Progenitor cell of endocrine pancreas (in vitro differentiated cells): ENCODE measurements around the gene SYT2. TPM values are rescaled to one million over a fixed set of nuclear protein-coding genes. Genes with fewer than 3 reads are reported as not detected.
A peak's percentile ranks its signal among the peaks of the same experiment; 100 is the strongest.

Source experiments
- DNase-seq: peaks from one replicate; pipeline ENCODE4 v3.0.0; 2021; ENCODE audit warnings: low spot score; ENCODE audit not compliant: unreplicated experiment
- H3K27ac Mint-ChIP-seq: 2 replicates; pipeline ENCODE4 v1.8.0; 2021; ENCODE audit warnings: mild to moderate bottlenecking, moderate library complexity, mixed read lengths
- H3K27me3 Mint-ChIP-seq: 2 replicates; pipeline ENCODE4 v1.8.0; 2021; ENCODE audit warnings: mixed read lengths
- H3K36me3 Mint-ChIP-seq: 2 replicates; pipeline ENCODE4 v1.8.0; 2022; ENCODE audit warnings: mixed read lengths; ENCODE audit not compliant: insufficient read depth
- H3K4me1 Mint-ChIP-seq: 2 replicates; pipeline ENCODE4 v1.8.0; 2021; ENCODE audit warnings: low read depth, mixed read lengths
- H3K4me3 Mint-ChIP-seq: 2 replicates; pipeline ENCODE4 v1.8.0; 2021; ENCODE audit warnings: low read depth, mild to moderate bottlenecking, moderate library complexity, mixed read lengths
- H3K9me3 Mint-ChIP-seq: 2 replicates; pipeline ENCODE4 v1.8.0; 2021; ENCODE audit warnings: low read depth, mixed read lengths
- total RNA-seq: library from RNA; stranded (reverse); gene quantifications from 2 replicates; pipeline ENCODE4 v1.2.1, GENCODE V29; 2021
- TF ChIP-seq, protein P1 (sequence below): fragments of 200-600 bp; sonication (generic); IDR thresholded peaks from one replicate; pipeline ENCODE4 v1.5.0; 2021; ENCODE audit warnings: antibody characterized with exemption, mild to moderate bottlenecking; ENCODE audit not compliant: unreplicated experiment

The SYT2 gene
- total RNA-seq, 1 donor from 2014 or later, result 1.8 TPM

DNA sequence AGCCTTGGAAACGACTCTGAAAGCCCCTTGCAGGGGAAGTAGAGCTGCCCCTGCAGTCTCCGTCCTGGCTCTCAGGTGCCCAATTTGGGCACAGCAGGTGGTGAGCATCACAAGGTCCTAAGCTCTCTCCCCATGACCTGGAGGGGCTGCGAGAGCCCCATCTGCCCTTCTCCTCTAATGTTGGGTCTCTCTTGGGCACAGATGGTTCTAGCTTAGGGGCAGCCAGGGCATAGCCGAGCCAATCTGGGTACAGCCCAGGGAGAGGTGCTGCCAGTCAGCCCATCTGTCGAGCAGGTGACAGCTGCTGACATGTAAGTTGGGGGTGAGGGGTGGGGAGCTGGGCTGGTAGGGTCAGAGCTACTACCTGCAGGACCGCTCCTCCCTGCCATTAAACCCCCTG, 50.7 kb downstream of the SYT2 start:
- H3K36me3 Mint-ChIP-seq, result no peaks in the 10 kb centered on the region
- H3K4me3 Mint-ChIP-seq, result no peak overlapping the region
- TF ChIP-seq, protein P1, sequence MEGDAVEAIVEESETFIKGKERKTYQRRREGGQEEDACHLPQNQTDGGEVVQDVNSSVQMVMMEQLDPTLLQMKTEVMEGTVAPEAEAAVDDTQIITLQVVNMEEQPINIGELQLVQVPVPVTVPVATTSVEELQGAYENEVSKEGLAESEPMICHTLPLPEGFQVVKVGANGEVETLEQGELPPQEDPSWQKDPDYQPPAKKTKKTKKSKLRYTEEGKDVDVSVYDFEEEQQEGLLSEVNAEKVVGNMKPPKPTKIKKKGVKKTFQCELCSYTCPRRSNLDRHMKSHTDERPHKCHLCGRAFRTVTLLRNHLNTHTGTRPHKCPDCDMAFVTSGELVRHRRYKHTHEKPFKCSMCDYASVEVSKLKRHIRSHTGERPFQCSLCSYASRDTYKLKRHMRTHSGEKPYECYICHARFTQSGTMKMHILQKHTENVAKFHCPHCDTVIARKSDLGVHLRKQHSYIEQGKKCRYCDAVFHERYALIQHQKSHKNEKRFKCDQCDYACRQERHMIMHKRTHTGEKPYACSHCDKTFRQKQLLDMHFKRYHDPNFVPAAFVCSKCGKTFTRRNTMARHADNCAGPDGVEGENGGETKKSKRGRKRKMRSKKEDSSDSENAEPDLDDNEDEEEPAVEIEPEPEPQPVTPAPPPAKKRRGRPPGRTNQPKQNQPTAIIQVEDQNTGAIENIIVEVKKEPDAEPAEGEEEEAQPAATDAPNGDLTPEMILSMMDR, result no peak
- H3K4me1 Mint-ChIP-seq, result peaks cover 1% of the 10 kb centered on the region
- no peak for DNase-seq
- no peaks in the 10 kb centered on the region for H3K9me3 Mint-ChIP-seq
- peaks cover 61% of the 10 kb centered on the region for H3K27me3 Mint-ChIP-seq
- H3K27ac Mint-ChIP-seq, result no peak overlapping the region

DNA sequence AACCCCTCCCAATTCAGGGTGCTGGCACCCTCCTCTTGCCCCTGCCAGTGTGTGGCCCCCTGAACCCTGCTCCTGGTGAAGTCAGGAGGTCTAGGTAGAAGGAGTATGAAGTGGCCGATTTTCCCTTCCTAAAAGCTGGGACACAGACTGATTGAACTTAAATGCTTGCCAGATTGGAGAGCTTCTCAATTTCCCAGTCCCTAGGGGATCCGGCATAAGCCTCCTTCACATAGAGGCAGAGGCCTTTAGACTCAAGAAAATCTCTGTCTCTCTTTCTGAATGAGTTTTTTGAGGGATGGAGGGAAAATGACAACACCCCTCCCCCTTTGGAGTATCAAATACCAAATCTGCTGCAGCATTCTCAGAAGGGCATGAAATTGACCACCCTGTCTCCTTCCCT, 51.5 kb downstream of the SYT2 start:
- Mint-ChIP-seq H3K4me1 (peaks cover 1% of the 10 kb centered on the region), H3K27ac (no peak overlapping the region), H3K9me3 (no peaks in the 10 kb centered on the region), H3K27me3 (peaks cover 59% of the 10 kb centered on the region), H3K4me3 (no peak overlapping the region), H3K36me3 (no peaks in the 10 kb centered on the region)
- no peak for DNase-seq
- TF ChIP-seq, protein P1, result no peak

DNA sequence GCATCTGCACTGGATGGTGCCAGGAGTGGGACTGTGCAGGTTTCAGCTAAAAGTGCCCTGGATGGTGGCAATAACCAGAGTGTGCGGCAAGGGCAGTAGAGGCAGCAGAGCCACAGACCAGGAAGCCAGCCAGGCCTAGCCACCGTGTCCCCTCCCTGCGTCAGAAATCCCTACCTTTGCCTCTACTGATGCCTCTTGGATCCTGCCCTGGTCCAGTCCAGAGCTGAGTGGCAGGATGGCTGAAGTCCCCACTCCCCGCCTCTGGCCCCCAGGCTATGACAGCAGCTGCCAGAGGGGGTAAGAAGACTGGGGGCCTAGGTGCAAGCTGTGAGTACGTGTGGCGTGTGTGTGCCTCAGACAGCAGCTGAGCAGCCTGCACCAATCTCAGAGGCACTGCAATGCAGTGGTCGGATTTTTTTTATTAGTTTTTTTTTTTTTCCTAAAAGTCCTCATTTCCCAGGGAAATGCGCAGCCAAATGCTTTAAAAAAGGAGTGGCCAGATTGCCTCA, 51.9 kb downstream of the SYT2 start:
- no peak overlapping the region for H3K4me3 Mint-ChIP-seq
- H3K36me3 Mint-ChIP-seq, result no peaks in the 10 kb centered on the region
- H3K27ac Mint-ChIP-seq, result no peak overlapping the region
- TF ChIP-seq, protein P1, result no peak
- H3K9me3 Mint-ChIP-seq, result no peaks in the 10 kb centered on the region
- peaks cover under 1% of the 10 kb centered on the region for H3K4me1 Mint-ChIP-seq
- DNase-seq, result no peak
- H3K27me3 Mint-ChIP-seq, result peaks cover 55% of the 10 kb centered on the region

DNA sequence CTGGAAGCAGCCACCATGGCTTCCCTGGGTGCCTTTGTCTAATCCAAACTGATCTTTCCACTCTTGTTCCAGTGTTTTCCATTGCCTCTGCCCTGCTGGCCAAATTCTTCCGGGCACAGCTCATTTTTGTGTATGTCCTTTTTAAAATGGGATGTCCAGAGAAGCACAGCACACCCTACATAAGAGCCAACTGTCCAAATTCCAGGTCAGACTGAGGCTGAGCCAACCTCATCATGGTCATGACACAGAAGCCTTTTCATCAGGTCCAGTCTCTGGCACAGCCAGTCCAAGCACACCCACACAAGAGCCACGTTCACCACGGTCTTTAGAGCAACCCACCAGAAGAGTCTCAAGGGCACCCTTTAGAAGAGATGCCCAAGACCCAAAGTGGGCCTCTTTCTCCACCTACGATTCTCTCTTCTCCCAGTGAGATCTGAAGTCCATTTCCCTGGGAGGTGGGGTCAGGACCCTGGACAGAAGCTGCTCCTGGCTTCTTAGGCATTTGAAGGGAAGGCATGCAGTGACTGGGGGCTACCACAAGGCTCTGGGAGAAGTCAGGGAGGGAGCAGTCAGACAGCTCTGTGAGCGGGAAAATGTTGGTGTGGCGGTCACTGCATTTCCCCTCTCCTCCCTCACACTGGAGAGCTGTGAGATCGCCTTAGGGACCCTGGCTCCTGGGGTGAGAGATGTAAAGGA, 53.2 kb downstream of the SYT2 start:
- no peak overlapping the region for H3K4me3 Mint-ChIP-seq
- no peak overlapping the region for H3K27ac Mint-ChIP-seq
- TF ChIP-seq, protein P1, result peak; percentile 46
- DNase-seq, result peak; percentile 63
- no peaks in the 10 kb centered on the region for H3K9me3 Mint-ChIP-seq
- peaks cover 55% of the 10 kb centered on the region for H3K27me3 Mint-ChIP-seq
- no peaks in the 10 kb centered on the region for H3K4me1 Mint-ChIP-seq
- no peaks in the 10 kb centered on the region for H3K36me3 Mint-ChIP-seq

DNA sequence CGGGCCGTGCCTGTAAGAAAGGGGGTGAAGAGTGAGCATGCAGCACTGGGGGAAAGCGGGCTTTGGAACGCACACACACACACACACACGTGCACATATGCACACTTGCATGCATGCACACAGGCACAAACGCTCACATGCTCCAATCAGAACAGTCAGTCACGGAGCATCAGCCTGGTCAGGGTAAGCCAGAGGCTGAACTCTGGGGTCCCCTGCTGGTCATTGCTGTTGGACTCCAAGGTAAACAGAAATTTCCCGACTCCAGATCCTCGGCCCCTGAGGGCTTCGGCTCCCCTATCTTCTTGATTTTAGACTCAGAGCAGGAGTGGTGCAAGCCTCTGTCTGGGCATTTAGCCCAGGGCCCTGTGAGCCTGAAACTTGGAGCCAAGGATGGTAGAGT, 54.2 kb downstream of the SYT2 start:
- Mint-ChIP-seq H3K27ac (no peak overlapping the region), H3K27me3 (peaks cover 60% of the 10 kb centered on the region), H3K36me3 (no peaks in the 10 kb centered on the region), H3K4me3 (no peak overlapping the region), H3K9me3 (no peaks in the 10 kb centered on the region), H3K4me1 (no peaks in the 10 kb centered on the region)
- TF ChIP-seq, protein P1, result peak; percentile 54
- DNase-seq, result no peak
